Adrenal gland (tissue), 12 donors: ENCODE data around the gene SPZ1. TPM values are rescaled to one million over a fixed set of nuclear protein-coding genes. Genes with fewer than 3 reads are reported as not detected.

Source experiments
- DNase-seq, 7 donors: peaks; one replicate each; pipeline ENCODE4 v3.0.0-alpha.2; 2019 to 2020
- H3K27ac ChIP-seq, 5 donors: fragments of 200-600 bp; sonication (generic) in 4 of 5; 1 replicate in 3 of 5; 2 replicates in 2 of 5; pipeline versions ENCODE4 v1.5.1 to v1.8.0; 2016 to 2020; ENCODE audit warnings: mild to moderate bottlenecking in 1 of 5
- H3K27me3 ChIP-seq: fragments of 200-600 bp; 2 replicates; pipeline ENCODE4 v1.8.0; 2021
- H3K36me3 ChIP-seq, 2 donors: fragments of 200-600 bp; replicated peaks in 1 of 2; 1 replicate in 1 of 2; 2 replicates in 1 of 2; pipeline versions ENCODE4 v1.5.1 to v1.8.0; 2018 to 2022
- H3K4me1 ChIP-seq, 2 donors: fragments of 200-600 bp; replicated peaks in 1 of 2; 1 replicate in 1 of 2; 2 replicates in 1 of 2; pipeline versions ENCODE4 v1.5.1 to v1.8.0; 2018 to 2021
- H3K4me3 ChIP-seq, 4 donors: fragments of 200-600 bp; sonication (generic) in 3 of 4; one replicate each; pipeline ENCODE4 v1.5.1; 2016 to 2018
- H3K9me3 ChIP-seq, 3 donors: fragments of 200-600 bp; sonication (generic) in 1 of 3; replicated peaks in 1 of 3; 1 replicate in 2 of 3; 2 replicates in 1 of 3; pipeline versions ENCODE4 v1.5.1 to v1.8.0; 2016 to 2021
- POLR2A ChIP-seq, 2 donors: fragments of 450-650 bp; IDR thresholded peaks; one replicate each; pipeline ENCODE4 v1.6.1; 2017; ENCODE audit warnings: antibody characterized with exemption in 2 of 2, mild to moderate bottlenecking in 2 of 2, moderate library complexity in 1 of 2
- WGBS, 4 donors: extraction: QIAGEN DNeasy Blood & Tissue Kit in 2 of 4; methylation state at CpG; one replicate each; pipeline versions ENCODE4 v1.1.5 to v1.1.7; 2013 to 2017; 5-methylcytosine and 5-hydroxymethylcytosine counted together
- intact Hi-C, 2 donors: fragments of 100-400 bp; cut with DNase I; formaldehyde crosslinking; loops; one replicate each; pipeline versions ENCODE4 v1.14.1 to v1.15.0; 2022 to 2023
- polyA plus RNA-seq, 3 donors: library from polyadenylated mRNA; stranded (reverse); fragments of 200-250 nt in 2 of 3; fragments of 350-450 nt in 1 of 3; fragmentation: Illumina TruSeq in 1 of 3; extraction: RNeasy Lipid Tissue Mini Kit (QIAGEN cat#74804) in 1 of 3; gene quantifications; one replicate each; pipeline ENCODE4 v1.2.3, GENCODE V29; 2013 to 2014
- total RNA-seq, 9 donors: library from RNA; depleted of rRNA in 4 of 9; stranded (reverse); fragments of >200 nt in 4 of 9; fragments of 120-200 nt in 1 of 9; fragmentation: NEBNext Ultra II Directional in 1 of 9; extraction: Animal tissue kit (Norgen Biotek cat#: 25700) in 1 of 9; gene quantifications; one replicate each; pipeline versions ENCODE4 v1.1.0 to v1.2.4, GENCODE V29; 2013 to 2023
- TF ChIP-seq, protein P1 (sequence below), 6 experiments: fragments of 450-650 bp in 4 of 6; fragments of 200-600 bp in 2 of 6; sonication (generic) in 1 of 6; IDR thresholded peaks; 1 replicate in 5 of 6; 2 replicates in 1 of 6; pipeline versions ENCODE4 v1.5.1 to v1.8.0; 2016 to 2021; ENCODE audit warnings: antibody characterized with exemption in 6 of 6, mild to moderate bottlenecking in 2 of 6, moderate library complexity in 1 of 6
- donor health status: healthy with polysubstance abuse.
- donor health status: Bipolar disorder and iron deficiency.
- donor health status: DM: yes; HTN: yes; CAD: no.
- donor health status: DM: no; HTN: no; CAD: no.
- donor health status: DM: no; HTN: no; CAD: no.
- donor health status: DM: yes; HTN: yes; CAD: no.

The SPZ1 gene
- total and polyA plus RNA-seq, 12 donors = not detected

DNA sequence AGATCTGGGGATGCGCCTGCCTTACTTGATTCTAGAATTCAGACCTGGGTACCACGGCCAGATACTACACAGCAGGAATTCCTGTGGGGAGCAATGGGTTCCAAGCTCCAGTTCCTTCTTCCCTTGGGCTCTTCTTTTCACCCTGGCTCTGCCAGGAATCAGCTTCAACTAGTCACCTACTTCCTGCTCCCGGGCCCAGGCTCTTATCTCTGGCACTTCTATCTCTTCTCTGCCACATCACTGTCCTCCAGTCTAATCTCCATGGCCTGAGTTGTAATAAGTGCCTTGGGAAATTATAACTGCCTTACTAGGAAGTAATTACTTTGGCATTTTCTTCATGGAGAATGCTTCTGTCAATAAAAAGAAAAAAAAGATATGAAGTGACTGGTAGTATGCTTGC lies 37.7 kb upstream of the SPZ1 start:
- no peaks in the 10 kb centered on the region for H3K36me3 ChIP-seq
- peak in 4 of 7 donors; percentile 32 to 48 (median 37) for DNase-seq
- intact Hi-C loops = no loop called here
- peaks cover 0 to 4% (median 0%) of the 10 kb centered on the region in 3 donors for H3K9me3 ChIP-seq
- H3K27ac ChIP-seq = no peak overlapping the region
- H3K27me3 ChIP-seq = no peaks in the 10 kb centered on the region
- no peak for TF ChIP-seq POLR2A (IDR thresholded peaks at IDR 0.05)
- TF ChIP-seq, protein P1, sequence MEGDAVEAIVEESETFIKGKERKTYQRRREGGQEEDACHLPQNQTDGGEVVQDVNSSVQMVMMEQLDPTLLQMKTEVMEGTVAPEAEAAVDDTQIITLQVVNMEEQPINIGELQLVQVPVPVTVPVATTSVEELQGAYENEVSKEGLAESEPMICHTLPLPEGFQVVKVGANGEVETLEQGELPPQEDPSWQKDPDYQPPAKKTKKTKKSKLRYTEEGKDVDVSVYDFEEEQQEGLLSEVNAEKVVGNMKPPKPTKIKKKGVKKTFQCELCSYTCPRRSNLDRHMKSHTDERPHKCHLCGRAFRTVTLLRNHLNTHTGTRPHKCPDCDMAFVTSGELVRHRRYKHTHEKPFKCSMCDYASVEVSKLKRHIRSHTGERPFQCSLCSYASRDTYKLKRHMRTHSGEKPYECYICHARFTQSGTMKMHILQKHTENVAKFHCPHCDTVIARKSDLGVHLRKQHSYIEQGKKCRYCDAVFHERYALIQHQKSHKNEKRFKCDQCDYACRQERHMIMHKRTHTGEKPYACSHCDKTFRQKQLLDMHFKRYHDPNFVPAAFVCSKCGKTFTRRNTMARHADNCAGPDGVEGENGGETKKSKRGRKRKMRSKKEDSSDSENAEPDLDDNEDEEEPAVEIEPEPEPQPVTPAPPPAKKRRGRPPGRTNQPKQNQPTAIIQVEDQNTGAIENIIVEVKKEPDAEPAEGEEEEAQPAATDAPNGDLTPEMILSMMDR (IDR thresholded peaks at IDR 0.05) = no peak
- WGBS, 4 donors = 49 to 74% (median 67%) methylated on average over 3 of the region's 3 CpGs
- H3K4me1 ChIP-seq = no peaks in the 10 kb centered on the region
- H3K4me3 ChIP-seq = no peak overlapping the region

DNA sequence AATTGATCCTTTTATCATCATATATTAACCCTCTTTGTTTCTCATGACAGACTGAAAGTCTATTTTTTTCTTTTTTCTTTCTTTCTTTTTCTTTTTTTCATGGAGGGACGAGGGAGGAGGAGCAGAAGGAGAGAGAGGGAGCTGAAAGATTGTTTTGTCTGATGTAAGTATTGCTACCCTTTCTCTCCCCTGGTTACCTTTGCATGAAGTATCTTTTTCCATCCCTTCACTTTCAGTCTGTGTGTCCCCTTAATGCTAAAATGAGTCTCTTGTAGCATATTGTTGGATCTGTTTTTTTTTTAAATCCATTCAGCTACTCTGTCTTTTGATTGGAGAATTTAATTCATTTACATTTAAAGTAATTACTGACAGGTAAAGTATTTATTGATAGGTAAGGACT lies 36.4 kb upstream of the SPZ1 start:
- no peak overlapping the region for H3K27ac ChIP-seq
- no peaks in the 10 kb centered on the region for H3K4me1 ChIP-seq
- no peak overlapping the region for H3K4me3 ChIP-seq
- intact Hi-C loops = no loop called here
- WGBS, 4 donors = 63 to 100% (median 71%) methylated on average over 1 of the region's 1 CpG
- H3K36me3 ChIP-seq = no peaks in the 10 kb centered on the region
- TF ChIP-seq, protein P1 (IDR thresholded peaks at IDR 0.05) = no peak
- H3K9me3 ChIP-seq = peaks cover 0 to 4% (median 0%) of the 10 kb centered on the region in 3 donors
- H3K27me3 ChIP-seq = no peaks in the 10 kb centered on the region
- no peak for DNase-seq

DNA sequence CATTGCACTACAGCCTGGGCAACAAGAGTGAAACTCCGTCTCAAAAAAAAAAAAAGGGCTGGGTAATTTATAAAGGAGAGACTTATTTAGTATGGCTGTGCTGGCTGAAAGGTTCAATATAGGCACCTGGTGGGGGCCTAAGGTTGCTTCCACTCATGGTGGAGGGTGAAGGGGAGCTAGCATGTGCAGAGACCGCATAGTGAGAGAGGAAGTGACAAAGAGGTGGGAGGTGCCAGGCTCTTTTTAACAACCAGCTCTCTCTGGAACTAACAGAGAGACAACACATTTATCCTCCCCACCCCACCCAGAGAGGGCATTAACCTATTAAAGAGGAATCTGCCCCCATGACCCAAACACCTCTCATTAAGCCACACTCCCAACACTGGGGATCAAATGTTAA lies 35.1 kb upstream of the SPZ1 start:
- WGBS, 4 donors = 69 to 84% (median 70%) methylated on average over 2 of the region's 2 CpGs
- no peak for DNase-seq
- Histone ChIP-seq H3K27ac (no peak overlapping the region), H3K4me1 (no peaks in the 10 kb centered on the region), H3K9me3 (peaks cover 0 to 4% (median 0%) of the 10 kb centered on the region in 3 donors), H3K36me3 (no peaks in the 10 kb centered on the region), H3K27me3 (no peaks in the 10 kb centered on the region), H3K4me3 (no peak overlapping the region)
- TF ChIP-seq, protein P1 (IDR thresholded peaks at IDR 0.05) = no peak
- no peak for TF ChIP-seq POLR2A (IDR thresholded peaks at IDR 0.05)
- intact Hi-C loops = no loop called here

DNA sequence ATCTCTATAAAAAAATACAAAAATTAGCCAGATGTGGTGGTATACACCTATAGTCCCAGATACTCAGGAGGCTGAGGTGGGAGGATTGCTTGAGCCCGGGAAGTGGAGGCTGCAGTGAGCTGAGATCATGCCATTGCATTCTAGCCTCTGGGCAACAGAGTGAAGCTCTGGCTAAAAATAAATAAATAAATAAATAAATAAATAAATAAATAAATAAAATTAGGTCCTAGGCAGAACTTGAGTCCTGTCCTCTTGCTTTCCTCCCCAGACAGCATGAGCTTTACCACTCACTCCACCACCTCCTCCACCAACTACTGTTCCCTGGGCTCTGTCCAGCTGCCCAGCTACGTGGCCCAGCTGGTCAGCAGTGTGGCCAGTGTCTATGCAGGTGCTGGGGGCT lies 31.6 kb upstream of the SPZ1 start:
- Histone ChIP-seq H3K4me1 (no peaks in the 10 kb centered on the region), H3K27me3 (no peaks in the 10 kb centered on the region), H3K27ac (no peak overlapping the region), H3K36me3 (no peaks in the 10 kb centered on the region), H3K4me3 (no peak overlapping the region), H3K9me3 (peaks cover 0 to 4% (median 0%) of the 10 kb centered on the region in 3 donors)
- TF ChIP-seq POLR2A (IDR thresholded peaks at IDR 0.05) = no peak
- TF ChIP-seq, protein P1 (IDR thresholded peaks at IDR 0.05) = no peak
- 68 to 97% (median 90%) methylated on average over 2 of the region's 2 CpGs for WGBS, 4 donors
- intact Hi-C loops = no loop called here
- DNase-seq = no peak
